ENCODE results near the gene THSD7B.

Gene THSD7B

GRCh38 chr2:137672989-137673552 is 907.7 kb downstream of the THSD7B start:
- TF ChIP-seq EZH2 (IDR thresholded peaks at IDR 0.05; ENCODE audit: borderline replicate concordance, low read length) (no peak), CTCF (IDR thresholded peaks at IDR 0.05; ENCODE audit: low read length) (no peak)
- no peaks in the 10 kb centered on the region for H3K9me2 ChIP-seq (ENCODE audit: low read depth, low read length)
- H3K4me3 ChIP-seq (ENCODE audit: low read depth, low read length, poor library complexity, severe bottlenecking), result no peak overlapping the region
- H3K4me2 ChIP-seq (ENCODE audit: low read length), result no peak overlapping the region
- H3K36me3 ChIP-seq (ENCODE audit: insufficient read depth, low read length), result no peaks in the 10 kb centered on the region
- H3K27ac ChIP-seq (ENCODE audit: low read depth, low read length, poor library complexity, severe bottlenecking), result no peak overlapping the region
- no peaks in the 10 kb centered on the region for H3K27me3 ChIP-seq (ENCODE audit: insufficient read depth, low read length)
- no peak overlapping the region for H2AFZ ChIP-seq (ENCODE audit: low read length)
- no peaks in the 10 kb centered on the region for H4K20me1 ChIP-seq (ENCODE audit: insufficient read depth, low read length)
- H3K4me1 ChIP-seq (ENCODE audit: insufficient read depth, low read length, severe bottlenecking), result no peaks in the 10 kb centered on the region
- no peak overlapping the region for H3K9ac ChIP-seq (ENCODE audit: low read length)
- no peaks in the 10 kb centered on the region for H3F3A ChIP-seq (ENCODE audit: insufficient read depth, low read length)
- no peaks in the 10 kb centered on the region for H3K79me2 ChIP-seq (ENCODE audit: insufficient read depth, low read length)
- no peaks in the 10 kb centered on the region for H3K9me3 ChIP-seq (ENCODE audit: low read length)

- Histone ChIP-seq H3F3A (ENCODE audit: insufficient read depth, low read length) (no peaks in the 10 kb centered on the region), H3K4me3 (ENCODE audit: low read depth, low read length, poor library complexity, severe bottlenecking) (no peak overlapping the region), H3K4me1 (ENCODE audit: insufficient read depth, low read length, severe bottlenecking) (no peaks in the 10 kb centered on the region), H3K36me3 (ENCODE audit: insufficient read depth, low read length) (no peaks in the 10 kb centered on the region), H3K9ac (ENCODE audit: low read length) (no peak overlapping the region), H3K27me3 (ENCODE audit: insufficient read depth, low read length) (no peaks in the 10 kb centered on the region), H2AFZ (ENCODE audit: low read length) (no peak overlapping the region), H3K4me2 (ENCODE audit: low read length) (no peak overlapping the region), H3K27ac (ENCODE audit: low read depth, low read length, poor library complexity, severe bottlenecking) (no peak overlapping the region), H3K9me2 (ENCODE audit: low read depth, low read length) (no peaks in the 10 kb centered on the region), H3K79me2 (ENCODE audit: insufficient read depth, low read length) (no peaks in the 10 kb centered on the region), H4K20me1 (ENCODE audit: insufficient read depth, low read length) (no peaks in the 10 kb centered on the region), H3K9me3 (ENCODE audit: low read length) (no peaks in the 10 kb centered on the region)
- TF ChIP-seq CTCF (IDR thresholded peaks at IDR 0.05; ENCODE audit: low read length), result no peak
- TF ChIP-seq EZH2 (IDR thresholded peaks at IDR 0.05; ENCODE audit: borderline replicate concordance, low read length), result no peak
Measured at GRCh38 chr2:137674991-137675390, 909.6 kb downstream of the THSD7B start.

- no peak overlapping the region for H2AFZ ChIP-seq (ENCODE audit: low read length)
- H3K9me2 ChIP-seq (ENCODE audit: low read depth, low read length), result no peaks in the 10 kb centered on the region
- H3K4me2 ChIP-seq (ENCODE audit: low read length), result no peak overlapping the region
- no peaks in the 10 kb centered on the region for H3F3A ChIP-seq (ENCODE audit: insufficient read depth, low read length)
- no peaks in the 10 kb centered on the region for H3K36me3 ChIP-seq (ENCODE audit: insufficient read depth, low read length)
- no peaks in the 10 kb centered on the region for H3K79me2 ChIP-seq (ENCODE audit: insufficient read depth, low read length)
- no peaks in the 10 kb centered on the region for H3K27me3 ChIP-seq (ENCODE audit: insufficient read depth, low read length)
- H3K9ac ChIP-seq (ENCODE audit: low read length), result no peak overlapping the region
- TF ChIP-seq EZH2 (IDR thresholded peaks at IDR 0.05; ENCODE audit: borderline replicate concordance, low read length) (no peak), CTCF (IDR thresholded peaks at IDR 0.05; ENCODE audit: low read length) (no peak)
- H4K20me1 ChIP-seq (ENCODE audit: insufficient read depth, low read length), result no peaks in the 10 kb centered on the region
- no peaks in the 10 kb centered on the region for H3K4me1 ChIP-seq (ENCODE audit: insufficient read depth, low read length, severe bottlenecking)
- H3K4me3 ChIP-seq (ENCODE audit: low read depth, low read length, poor library complexity, severe bottlenecking), result no peak overlapping the region
- no peak overlapping the region for H3K27ac ChIP-seq (ENCODE audit: low read depth, low read length, poor library complexity, severe bottlenecking)
- no peaks in the 10 kb centered on the region for H3K9me3 ChIP-seq (ENCODE audit: low read length)
Measured at GRCh38 chr2:137675584-137676327, 910.4 kb downstream of the THSD7B start.
